Hematopoietic multipotent progenitor cell (in vitro differentiated cells): Measurements from ENCODE around the gene TIMP3. TPM values are rescaled to one million over a fixed set of nuclear protein-coding genes. Genes with fewer than 3 reads are reported as not detected.

Experiments used
- DNase-seq, 3 donors: peaks; one replicate each; pipeline ENCODE4 v3.0.0-alpha.2; 2011 to 2015; ENCODE audit warnings: low read depth in 2 of 3, low spot score in 2 of 3
- total RNA-seq: library from RNA; depleted of rRNA; stranded (reverse); fragments of >200 nt; gene quantifications from one replicate; pipeline ENCODE4 v1.2.3, GENCODE V29; 2012

The TIMP3 gene
- total RNA-seq, 1 donor: 5.9 TPM

DNA sequence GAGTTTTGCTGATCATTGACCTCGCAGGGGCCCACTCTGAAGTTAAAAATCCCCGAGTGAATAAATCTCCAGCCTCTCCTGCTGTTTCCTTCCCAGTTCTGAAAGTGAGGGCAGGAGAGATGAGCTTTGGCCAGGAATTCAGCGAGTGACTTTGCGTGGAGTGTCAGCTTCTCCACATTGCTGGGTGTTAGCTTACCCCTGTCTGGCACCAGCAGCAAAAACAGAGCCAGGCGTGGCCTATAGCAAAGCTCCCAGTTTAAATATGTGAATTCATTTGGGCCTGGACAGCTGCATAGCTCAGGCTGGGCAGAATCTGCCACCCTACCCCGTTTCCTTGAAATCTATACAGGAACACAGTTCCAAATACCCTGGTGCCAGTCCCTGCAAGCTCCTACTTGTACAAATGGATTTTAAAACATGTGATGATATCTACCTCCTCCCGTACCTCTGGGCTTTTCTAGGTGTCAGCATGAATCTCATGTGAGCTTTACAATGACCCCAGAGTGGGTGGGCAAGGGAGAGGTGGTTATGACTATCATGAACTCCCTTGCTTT lies 25.6 kb downstream of the TIMP3 start:
- DNase-seq: no peak

DNA sequence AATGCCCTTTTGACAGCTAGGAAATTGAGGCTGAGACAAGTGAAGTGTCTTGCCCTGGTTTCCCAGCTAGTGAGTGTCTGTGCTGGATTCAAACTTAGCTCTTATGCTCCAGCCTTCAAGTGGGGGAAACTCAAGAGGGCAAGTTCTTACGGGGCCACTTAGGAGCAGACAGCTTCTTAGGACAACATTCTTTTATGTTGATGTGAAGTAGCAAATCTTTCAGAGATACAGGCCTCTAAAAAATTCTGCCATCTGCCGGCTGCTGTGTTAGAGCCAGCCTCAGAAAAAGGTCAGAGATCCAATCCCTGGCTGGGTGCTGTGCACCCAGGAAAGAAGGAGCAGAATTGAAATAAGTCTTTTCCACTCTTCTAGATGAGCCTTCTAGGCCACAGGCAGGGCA lies 26.6 kb downstream of the TIMP3 start:
- no peak for DNase-seq

GRCh38 chr22:32828561-32828960 lies 27.1 kb downstream of the TIMP3 start:
- no peak for DNase-seq

GRCh38 chr22:32829451-32829851 lies 27.9 kb downstream of the TIMP3 start:
- no peak for DNase-seq

GRCh38 chr22:32830473-32830872 lies 29.0 kb downstream of the TIMP3 start:
- DNase-seq: no peak

GRCh38 chr22:32830957-32831356 lies 29.5 kb downstream of the TIMP3 start:
- DNase-seq: no peak

DNA sequence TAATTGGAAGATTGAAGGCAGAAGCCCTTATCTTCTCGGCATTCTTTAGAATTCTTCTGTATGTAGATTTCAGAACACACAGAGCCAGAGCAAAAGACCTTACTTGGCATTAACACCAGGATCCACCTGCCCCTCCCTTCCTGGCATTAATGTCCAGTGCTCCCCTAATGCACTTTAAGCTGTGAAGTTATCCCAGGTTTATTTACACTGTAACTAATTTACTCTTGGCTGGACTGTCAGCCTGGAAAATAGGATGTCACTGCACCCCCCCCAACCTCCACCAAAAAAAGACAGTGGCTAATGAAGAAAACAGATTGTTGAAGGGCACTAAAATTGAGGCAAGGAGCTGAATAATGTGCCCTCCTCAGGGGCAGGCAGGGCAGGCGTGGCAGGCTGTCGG lies 30.1 kb downstream of the TIMP3 start:
- no peak for DNase-seq

DNA sequence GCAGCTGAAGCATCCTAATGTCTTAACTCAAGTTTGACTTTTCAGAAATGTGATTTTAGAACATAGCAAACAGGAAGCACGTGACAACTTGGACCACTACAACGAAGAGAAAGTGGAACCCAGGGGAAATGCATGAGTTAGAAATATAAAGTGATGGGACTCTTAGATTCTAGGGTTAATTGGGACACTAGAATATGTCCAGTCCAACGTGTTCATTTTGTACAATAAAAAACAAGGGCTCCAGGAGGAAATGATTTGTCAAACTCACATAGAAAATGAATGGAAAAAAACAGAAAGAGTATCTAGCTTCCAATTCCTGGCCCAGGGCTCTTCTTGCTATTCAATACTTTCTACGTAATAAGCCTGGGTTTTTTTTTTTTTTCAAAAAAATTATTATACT lies 30.7 kb downstream of the TIMP3 start:
- DNase-seq: peak in 1 of 3 donors; percentile 21

DNA sequence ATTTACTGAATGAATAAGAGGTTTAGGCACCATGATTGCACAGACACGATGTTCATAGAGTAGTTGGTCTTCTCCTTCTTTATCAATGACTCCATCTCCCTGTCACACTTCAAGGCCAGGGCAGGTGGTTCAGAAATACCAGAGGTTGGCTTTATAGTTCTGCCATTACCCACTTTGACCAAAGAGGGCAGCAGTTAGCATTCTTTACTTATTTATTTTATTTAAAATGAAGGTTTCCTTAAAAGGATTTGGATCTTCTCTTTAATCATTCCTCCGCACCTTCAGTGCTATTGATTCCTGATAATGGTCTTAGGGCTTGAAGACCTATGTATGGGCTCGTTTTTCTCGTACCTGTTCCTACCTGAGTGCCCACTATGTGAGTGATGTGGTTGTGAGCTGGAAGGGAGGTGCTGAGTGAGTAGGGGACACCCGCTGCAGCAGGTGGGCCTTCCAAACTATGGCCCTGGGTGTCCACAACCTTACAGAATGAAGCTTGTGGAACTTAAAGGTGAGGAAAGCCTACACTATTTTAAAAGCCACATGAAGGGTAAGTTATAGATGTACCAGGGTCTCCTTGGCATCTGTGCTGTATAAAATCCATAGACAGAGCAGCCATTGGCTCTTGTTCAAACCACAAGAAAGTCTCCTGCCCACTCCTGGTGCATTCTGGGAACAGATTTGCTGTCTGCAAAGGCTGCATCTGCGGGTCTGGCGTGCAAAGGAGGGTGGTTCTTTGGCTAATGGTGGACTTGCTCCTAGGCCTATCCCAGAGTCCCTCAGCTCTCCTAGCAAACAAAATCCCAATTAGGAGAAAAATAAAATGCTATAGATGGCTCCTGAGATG lies 35.0 kb downstream of the TIMP3 start:
- peak in 2 of 3 donors; percentile 26 to 67 for DNase-seq

DNA sequence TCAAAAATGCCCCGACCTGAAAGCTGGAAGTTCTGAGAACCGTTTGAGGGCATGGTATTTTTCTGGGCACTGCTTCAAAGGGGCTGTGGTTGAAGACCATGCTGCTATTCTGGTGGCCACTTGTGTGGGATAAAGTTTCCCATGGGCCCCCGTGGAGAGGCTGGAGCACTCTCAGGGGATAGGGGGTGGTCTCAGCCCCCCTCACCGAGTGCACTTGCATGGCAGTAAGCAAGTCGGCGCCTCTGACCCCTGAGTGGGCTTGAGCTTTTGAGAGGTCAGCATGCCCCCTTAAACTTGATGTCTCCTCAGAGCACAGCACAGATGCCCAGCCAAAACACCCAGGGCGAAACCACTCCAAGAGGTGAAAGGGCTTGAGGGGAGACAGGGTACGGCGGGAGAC lies 35.6 kb downstream of the TIMP3 start:
- DNase-seq: no peak

GRCh38 chr22:32837803-32838202 lies 36.3 kb downstream of the TIMP3 start:
- DNase-seq: no peak

DNA sequence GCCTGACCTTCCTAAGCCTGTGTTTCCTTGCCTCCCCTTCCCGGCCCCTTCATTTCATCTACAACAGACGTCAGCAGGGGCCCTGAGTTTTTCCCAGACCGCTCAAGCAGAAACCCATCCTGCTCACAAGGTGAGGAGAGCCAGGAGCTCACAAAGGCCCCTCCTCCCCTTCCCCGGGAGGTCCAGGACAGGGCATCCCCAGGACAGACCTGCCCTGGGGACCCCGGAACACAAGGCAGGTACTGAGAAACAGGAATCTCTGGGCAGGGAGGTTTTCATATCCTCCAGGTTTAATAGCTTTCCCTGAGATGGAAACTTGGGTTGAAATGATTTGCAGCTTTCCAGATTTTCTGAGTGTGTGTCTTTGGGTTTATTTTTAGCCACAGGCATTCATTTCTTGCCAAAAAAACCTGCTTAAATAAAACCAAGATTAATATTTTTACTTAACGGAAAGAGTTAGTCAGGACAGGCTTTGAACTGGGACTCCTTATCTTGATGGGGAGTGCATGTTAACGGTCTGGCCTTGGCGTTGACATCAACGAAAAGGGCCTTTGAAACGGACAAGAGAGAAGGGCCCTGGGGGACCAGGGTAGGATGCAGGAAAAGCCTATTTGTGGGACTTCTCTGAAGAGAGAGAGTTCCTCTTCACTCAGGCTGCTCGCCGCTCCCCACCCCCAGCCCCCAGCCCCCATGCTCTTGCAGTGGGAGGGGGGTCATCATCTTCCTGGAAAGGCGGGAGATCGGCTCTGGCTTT lies 38.5 kb downstream of the TIMP3 start:
- DNase-seq: peak in 1 of 3 donors; percentile 19

DNA sequence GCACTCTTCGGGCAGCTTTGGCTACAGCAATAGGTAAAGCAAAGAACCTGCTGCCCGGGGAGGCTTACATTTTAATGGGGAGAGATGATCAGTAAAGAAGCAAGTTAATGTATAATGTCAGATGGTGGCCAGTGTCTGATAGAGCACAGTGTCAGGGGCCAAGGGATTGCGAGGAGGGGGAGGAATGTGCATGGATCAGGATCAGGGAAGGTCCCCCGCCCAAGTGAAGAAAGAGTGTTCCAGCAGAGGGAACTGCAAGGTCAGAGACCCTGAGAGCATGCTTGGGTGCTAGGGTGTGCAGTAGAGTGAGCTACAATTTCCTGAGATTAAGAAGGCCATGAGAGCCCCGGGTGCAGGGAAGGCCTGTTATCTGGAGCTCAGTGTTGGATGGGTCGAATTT lies 39.7 kb downstream of the TIMP3 start:
- DNase-seq: no peak

- no peak for DNase-seq
These were observed 41.0 kb downstream of the TIMP3 start for GRCh38 chr22:32842486-32842885.

- DNase-seq: no peak
These were observed 41.8 kb downstream of the TIMP3 start for GRCh38 chr22:32843300-32843699.

GRCh38 chr22:32844251-32844650 lies 42.7 kb downstream of the TIMP3 start:
- no peak for DNase-seq

DNA sequence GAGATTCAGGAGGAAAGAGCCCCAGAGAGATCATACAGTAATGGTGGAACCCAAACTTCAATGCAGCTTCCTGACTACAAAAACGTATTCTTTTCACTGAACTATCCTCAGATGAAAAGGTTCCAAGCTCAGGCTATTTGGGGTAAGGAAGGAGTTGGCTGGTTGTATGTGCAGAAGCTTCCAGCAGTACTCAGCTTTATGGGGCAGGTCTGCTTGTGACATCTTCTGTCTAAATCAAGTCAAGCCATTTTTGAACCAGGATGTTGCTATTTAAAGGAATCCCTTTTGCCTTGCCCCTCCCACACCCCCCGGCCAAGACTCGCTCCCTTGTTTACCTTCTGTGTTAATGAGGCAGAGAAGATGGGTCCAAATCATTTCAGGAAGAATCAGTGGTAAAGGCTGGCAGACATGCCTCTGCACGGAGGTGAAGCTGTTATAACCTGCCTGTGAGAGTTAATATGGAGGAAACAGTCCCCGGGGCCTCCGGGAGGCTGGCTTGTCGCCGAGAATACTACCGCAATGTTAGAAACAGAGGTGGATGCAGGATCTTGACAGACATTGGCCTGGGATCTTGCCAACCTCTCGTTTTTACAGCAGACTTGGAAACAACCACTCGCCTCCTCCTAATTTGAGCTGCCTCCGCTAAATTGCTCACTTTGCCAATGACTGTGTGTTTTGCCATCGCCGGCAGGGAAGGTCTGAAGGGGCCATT lies 45.4 kb downstream of the TIMP3 start:
- no peak for DNase-seq

GRCh38 chr22:32848226-32848625 lies 46.7 kb downstream of the TIMP3 start:
- DNase-seq: no peak

GRCh38 chr22:32849501-32849900 lies 48.0 kb downstream of the TIMP3 start:
- no peak for DNase-seq

DNA sequence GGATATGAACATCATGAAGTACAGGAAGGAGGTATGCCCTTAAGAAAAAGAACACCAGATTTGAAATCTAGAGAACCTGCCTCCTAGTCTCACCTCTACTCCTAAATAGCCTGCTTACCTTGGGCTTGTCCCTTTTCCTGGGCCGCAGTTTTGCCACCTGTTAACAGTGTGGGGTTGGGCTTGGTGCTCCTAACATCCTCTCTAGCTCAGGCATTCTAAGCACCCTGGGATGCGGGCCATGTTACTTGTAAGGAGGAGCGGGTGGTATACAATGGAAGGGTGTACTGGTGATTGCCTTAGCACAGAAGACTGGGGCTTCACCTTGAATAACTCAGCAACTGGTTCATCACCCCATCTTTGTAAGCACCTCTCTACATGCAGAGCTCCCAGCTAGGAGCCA lies 48.7 kb downstream of the TIMP3 start:
- DNase-seq: no peak
